HG03135 (cell line): ENCODE measurements around the gene TNPO2.
"Not testable (repeated sequence)": the region's sequence is repeated elsewhere in the genome, so short reads cannot be mapped to it uniquely, and the experiment has no call there.

ENCODE experiments used
- ATAC-seq: cut with Tn5 transposase; IDR thresholded peaks from one replicate; pipeline ENCODE4 v1.9.1; 2021; ENCODE audit warnings: mild to moderate bottlenecking, moderate library complexity; ENCODE audit not compliant: unreplicated experiment

Gene TNPO2

DNA sequence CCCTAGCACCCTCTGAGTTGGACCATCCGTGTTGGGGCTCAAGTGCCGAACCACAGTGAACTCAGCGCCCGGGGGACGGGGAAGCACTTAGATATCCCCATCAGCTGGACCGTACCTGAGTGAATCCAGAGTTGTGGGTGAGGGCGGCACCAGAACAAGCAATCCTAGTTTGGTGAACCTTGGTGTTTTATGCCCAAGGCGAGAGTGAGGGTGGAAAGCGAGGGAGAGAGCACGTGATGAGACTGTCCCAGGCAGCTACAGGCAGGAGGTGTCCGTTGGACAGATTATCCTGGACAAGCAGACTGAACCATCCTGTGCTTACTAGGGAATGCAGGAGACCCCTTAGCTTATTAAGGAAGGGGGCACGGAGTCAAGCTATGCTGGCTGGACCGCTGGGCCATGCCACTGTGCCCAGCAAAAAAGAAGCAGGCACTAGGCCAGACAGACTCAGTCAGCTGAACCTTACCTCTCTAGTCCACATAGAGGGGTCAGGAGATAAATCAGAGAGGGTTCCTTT, 14.2 kb upstream of the TNPO2 start:
- ATAC-seq, result no peak

DNA sequence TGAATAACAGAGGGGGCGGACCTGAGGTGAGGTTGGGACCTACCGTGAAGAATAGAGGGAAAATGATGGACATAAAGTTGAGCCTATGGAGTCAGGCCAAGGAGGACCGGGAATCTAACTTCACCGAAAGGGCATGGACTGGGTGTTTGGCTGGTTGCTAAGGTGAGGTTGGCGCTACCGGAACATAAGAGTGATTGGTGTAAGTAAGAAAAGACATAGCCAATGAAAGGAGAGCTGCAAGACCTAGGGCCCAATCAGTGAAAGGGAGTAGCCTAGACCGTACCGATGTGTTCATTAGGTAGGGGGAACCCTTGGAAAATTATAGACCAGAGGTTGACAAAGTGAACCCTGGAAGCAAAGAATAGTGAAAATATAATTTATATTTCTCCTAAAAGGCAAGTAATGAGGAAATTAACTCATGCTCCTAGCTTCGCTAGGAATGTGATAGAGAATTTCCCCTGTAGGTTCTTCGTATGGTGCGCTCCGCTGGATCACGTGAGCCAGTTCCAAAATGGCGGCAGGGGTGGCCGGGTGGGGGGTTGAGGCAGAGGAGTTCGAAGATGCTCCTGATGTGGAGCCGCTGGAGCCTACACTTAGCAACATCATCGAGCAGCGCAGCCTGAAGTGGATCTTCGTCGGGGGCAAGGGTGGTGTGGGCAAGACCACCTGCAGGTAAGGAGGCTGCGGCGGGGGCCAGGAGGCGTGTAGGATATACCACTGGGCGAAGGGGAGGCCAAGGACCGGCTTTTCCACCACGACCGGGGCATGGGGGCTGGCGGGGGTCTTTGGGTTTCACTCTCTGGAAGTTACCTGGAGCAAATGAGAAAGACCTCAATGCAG, 13.5 kb upstream of the TNPO2 start, which contains the start of gene GET3:
Gene GET3 (plus strand): TSS at position 503 of the 840 bp plus-strand sequence. CDS start 9 bp downstream, at position 512.
- ATAC-seq, result peak; percentile 62

DNA sequence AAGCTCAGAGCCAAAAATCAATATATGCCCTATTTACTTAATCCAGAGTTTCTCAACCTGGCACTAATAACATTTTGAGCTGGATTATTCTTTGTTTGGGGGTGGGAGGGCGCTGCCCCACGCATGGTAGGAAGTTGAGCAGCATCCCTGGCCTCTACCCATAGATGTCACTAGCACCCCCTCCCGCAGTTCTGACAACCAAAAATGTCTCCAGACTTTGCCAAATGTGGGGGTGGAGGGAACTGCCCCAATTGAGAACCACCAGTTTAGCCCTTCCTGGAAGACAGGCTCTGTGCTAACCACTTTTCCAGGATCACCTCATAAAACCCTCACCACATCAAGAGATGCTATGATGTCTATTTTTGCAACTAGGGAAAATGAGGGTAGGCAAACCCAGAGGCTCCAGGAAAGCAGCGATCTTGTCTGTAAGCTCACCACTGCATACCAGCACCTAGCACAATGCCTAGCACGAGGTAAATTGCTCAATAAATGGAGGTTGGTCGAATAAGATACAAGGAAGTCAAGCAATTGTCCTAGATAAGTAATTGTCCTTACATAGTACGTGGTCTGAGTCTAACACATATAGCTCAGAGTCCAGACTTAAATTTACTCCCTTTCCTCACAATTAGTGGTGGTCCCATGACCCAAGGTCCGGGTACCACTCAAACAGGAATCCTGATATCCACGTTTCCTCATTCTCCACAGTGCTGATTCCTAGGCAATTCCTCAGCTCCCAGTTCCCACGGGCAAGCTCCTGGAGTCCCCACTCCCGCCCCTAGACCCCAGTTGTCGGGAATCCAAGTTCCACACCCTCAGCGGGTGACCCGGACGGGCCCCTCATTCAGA, 9.9 kb upstream of the TNPO2 start:
- no peak for ATAC-seq

DNA sequence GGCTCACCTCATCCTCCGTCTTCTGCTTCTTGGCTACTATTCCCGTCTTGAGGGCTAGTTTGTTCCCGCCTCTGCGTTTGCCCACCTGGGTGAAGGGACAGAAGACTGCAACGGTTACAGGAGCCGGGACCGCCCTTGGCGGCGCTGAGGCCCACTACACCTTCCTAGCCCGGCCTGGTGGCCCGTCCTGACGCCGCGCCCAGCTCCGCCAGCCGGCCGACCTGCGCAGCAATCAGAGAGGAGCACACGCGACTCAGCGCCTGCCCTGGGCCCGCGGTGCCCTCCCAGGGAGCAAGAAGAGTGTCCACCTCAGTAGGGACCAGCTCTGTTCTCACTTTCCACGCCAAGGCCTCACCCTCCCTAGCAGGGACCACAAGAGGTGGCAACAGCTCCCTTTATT, 7.6 kb upstream of the TNPO2 start:
- ATAC-seq, result no peak

DNA sequence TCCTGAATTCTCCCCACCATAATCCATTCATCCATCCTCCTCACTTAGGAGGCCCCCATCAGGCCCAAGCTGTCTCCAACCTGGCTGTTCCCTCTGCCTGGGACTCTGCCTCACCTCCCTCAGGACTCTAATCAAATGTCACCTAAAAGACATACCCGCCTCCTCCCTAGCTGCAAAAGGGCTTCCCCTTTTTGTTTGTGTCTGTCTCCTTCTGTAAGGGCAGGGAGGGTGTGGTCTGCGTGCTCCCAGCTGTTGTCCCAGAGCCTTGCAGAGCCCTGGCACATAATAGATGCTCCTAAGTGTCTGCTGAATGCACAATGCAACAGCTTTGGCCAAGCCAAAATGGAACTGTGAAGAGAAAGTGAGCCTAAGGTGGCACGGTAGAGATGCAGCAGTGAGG, 6.3 kb upstream of the TNPO2 start:
- ATAC-seq, result no peak

DNA sequence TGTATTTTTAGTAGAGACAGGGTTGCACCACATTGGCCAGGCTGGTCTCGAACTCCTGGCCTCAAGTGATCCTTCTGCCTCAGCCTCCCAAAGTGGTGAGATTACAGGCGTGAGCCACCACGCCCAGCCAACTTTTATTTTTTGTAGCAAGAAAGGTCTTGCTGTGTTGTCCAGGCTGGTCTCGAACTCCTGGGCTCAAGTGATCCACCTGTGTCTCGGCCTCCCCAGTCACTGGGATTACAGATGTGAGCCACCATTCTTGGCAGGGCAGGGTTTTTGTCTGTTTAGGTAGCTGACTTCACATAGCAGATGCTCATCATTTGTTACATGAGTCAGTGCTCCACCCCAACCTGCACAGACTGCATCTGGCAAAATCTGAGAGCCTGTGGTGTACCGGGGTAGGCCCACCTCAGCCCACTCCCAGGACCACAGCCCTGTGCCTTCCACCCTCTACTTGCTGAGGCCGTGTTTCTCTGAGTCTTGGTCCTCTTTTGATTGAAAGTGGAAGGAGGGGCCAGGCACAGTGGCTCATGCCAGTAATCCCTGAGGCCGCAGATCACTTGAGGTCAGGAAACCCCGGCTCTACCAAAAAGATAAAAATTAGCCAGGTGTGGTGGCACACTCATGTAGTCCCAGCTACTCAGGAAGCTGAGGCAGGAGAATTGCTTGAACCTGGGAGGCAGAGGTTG, 4.2 kb upstream of the TNPO2 start:
- no peak for ATAC-seq

DNA sequence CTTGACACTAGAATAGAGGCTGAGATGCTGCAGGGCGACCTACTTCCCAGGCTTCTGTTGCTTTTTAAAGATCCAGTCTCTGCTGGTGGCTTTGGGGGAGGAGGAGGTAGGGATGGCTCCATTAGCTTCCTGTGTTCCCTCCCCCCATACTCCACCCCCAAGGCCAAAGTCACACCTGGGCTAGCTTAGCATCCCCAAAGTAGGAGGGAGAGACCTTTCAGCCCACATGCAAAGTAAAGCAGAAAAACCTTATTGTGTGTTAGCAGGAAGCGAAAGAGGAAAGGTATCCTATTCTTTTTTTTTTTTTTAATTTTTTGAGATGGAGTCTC, 3.2 kb upstream of the TNPO2 start:
- ATAC-seq, result no peak

DNA sequence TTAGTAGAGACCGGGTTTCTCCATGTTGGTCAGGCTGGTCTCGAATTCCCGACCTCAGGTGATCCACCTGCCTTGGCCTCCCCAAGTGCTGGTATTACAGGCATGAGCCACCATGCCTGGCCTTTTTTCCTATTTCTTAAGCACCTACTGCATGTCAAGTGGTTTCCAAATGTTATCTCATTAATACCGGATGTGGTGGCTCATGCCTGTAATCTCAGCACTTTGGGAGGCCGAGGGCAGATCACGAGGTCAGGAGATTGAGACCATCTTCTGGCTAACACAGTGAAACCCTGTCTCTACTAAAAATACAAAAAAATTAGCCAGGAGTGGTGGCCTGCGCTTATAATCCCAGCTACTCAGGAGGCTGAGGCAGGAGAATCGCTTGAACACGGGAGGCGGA, 1.9 kb upstream of the TNPO2 start:
- ATAC-seq, result not testable (repeated sequence)

DNA sequence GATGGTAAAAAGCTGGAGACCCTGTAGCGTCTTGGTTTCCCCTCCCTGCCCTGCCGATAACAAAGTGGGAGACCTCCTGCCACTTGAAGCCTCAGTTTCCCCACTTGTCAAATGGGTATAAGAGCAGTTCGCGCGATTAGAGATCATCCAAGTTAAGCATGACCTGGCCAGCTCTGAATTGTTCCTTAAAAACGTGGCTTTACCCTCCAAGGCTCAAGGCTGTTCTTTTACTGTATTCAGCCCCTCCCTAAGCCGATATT, 421 bp downstream of the TNPO2 start:
- ATAC-seq, result no peak

DNA sequence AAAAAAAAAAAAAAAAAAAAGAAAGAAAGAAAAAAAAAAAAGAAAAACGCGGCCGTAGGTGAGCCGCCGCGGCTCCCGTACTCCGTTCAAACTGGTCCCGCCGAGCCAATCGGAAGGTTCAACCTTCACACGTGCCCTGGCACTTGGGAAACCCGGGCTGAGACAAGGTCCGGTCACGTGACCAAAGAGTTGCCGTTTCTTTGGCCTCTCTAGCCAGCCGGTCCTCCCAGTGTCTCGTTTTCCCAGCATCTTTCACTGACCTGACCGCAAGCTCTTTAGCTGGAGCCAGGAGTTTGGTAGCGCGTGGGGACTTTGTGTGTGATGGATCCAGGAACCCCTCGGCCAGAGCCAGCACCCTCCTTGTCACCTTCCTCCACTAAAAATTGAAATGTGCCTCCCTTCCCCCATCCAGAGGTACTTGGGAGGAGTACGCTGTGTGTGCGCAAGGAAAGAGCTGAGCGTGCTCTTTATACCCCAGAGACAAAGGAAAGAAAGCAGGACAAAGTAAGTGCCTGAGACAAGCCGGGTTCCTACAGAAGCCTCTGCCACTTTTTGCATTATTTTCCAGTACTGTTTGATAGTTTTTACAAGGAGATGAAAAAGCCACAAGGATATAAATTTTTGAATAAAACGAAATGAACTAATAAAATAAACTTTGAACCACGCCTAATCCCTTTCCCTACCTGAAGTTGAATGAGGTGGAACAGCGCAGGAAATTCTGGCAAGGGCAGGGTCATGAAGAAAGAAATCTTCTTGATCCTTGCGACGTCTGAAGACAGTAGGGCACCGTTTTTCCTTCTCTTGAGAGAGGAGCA, 959 bp downstream of the TNPO2 start:
- peak; percentile 69 for ATAC-seq

DNA sequence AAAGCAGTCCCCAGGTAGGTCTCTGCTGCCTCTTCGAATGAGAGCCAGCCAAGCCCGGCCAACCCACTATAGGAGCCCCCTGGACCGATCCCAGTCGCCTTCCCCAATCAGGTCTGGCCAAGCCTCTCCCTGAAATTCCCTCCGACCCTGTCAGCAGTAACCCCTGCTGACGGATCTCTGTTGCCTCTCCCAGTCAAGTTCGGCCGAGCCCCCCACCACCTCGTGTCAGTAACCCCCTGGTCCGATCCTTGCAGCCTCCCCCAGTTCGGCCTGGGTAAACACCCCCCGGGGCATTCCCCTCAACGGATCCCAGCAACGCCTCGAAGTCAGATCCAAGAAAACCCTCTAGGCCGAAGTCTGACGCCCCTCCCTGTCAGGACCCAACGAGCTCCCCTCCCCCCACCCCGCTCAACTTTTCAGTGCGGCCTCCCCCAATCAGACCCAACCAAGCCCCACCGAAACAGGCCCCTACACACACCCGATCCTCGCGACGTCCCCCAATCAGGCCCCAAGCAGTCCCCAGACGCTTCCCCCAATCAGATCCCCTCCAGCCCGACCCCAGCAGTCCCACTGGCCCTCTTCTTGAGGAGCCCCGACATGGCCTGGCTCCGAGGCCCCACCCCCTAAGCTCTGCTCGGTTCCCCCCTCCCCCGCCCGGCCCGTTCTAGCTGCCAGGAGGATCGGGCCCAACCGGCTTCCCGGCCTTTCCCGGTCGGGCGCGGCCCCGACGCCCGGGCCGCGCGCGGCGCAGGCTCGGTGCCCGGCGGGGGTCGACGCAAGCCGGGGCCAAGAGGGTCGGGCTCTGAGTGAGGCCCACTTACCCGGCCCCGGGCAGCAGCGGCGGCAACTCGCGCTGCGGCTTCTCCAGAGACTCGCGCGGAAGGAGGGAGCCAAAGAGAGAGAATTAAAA, 1.8 kb downstream of the TNPO2 start:
- peak; percentile 20 for ATAC-seq

DNA sequence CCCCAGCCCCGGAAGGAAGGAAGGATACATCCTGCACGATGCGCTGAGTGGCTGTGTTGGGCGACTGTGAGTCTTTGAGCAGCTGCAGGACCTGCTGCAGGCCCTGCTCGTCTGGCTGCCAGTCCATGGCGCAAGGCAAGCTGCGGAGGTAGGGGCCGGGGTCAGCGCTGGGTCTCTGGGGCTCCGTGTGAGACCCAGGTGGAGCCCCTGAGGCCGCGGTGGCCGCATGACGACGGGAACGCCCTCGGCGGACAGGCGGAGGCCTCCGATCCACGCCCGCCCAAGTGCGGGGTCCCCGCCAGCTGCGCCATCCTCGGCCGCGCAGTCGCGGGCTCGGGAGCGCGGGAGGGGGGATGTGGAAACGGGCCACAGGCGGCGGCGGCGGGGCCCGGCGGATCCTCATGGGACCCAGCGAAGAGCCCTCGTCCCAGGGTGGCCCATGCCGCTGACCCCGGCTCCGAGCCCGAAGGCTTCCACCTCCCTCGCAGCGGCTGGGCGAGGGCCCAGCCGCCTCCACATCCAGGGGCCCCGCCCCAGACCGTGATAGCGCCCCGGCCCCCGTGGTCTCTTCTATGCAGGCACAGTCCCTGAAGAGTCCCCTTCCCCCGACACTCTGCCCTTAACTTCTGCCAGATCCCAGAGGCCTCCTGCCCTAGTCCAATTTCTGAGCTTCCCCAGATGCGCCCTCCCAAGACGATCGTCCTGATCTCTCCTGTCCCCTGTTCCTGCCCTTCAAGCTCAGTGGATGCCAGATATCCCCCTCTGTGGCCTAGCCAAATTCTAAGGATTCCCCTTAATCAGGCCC, 2.7 kb downstream of the TNPO2 start:
- no peak for ATAC-seq

DNA sequence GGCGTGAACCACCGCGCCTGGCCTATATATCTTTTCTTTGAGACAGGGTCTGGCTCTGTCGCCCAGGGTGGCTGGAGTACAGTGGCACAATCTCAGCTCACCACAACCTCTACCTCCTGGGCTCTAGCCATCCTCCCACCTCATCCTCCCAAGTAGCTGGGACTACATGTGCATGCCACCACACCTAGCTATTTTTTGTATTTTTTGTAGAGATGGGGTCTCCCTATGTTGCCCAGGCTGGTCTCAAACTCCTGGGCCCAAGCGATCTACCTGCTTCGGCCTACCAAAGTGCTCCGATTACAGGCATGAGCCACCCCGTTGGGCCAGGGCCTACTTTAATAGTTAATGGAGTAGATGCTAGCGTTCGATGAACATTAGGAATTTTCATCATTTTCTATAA, 3.4 kb downstream of the TNPO2 start:
- no peak for ATAC-seq

DNA sequence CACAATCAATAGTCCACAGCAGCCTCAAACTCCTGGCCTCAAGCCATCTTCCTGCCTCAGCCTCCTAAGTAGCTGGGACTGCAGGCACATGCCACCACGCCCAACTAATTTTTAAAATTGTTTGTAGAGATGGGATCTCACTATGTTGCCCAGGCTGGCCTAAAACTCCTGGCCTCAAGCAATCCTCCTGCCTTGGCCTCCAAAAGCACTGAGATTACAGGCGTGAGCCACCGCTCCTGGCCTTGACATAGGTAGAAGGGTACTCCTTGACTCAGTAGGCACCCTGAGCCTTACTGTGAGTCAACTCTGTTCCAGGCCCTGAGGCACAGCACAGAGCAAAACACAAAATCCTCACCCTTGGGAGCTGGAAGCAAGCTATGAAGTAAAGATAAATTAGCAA, 7.8 kb downstream of the TNPO2 start:
- ATAC-seq, result no peak

DNA sequence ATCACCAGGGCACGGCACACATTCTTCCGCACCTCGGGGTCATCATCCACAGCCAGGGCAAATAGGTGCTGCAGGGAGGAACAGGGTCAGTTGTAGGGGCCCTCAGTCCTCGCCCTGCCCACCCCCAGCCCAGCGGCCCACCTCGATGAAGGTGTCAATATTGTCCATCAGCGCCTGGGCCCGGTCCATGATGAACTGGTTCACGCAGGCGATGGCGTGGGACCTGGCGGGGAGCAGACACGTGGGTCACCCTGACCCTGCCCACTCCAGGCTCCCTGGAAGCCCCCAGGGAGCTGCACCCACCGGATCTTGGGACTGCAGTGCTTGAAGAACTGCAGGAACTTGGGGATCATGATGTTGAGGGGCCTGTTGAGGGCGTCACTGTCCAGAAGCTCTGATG, 8.6 kb downstream of the TNPO2 start:
- no peak for ATAC-seq

DNA sequence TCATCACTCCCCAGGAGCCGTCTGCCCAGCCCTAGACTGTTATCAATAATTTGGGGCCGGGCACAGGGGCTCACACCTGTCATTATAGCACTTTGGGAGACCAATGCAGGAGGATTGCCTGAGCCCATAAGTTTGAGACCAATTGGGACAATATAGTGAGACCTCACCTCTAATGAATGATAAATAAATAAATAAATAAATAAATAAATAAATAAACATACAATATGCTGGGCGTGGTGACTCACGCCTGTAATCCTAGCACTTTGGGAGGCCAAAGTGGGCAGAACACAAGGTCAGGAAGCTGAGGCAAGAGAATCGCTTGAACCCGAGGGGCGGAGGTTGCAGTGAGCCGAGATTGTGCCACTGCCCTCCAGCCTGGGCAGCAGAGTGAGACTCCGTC, 10.4 kb downstream of the TNPO2 start:
- not testable (repeated sequence) for ATAC-seq

DNA sequence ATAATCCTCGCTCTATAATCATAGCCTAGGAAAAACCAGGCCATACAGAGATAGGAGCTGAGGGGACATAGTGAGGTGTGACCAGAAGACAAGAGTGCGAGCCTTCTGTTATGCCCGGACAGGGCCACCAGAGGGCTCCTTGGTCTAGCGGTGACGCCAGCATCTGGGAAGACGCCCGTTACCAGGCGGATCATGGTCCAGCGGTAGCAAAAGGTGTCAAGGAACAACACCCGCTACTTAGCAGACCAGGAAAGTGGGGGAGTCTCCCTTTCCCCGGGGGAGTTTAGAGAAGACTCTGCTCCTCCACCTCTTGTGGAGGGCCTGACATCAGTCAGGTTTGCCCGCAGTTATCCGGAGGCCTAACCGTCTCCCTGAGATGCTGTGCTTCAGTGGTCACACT, 11.7 kb downstream of the TNPO2 start:
- ATAC-seq, result not testable (repeated sequence)

DNA sequence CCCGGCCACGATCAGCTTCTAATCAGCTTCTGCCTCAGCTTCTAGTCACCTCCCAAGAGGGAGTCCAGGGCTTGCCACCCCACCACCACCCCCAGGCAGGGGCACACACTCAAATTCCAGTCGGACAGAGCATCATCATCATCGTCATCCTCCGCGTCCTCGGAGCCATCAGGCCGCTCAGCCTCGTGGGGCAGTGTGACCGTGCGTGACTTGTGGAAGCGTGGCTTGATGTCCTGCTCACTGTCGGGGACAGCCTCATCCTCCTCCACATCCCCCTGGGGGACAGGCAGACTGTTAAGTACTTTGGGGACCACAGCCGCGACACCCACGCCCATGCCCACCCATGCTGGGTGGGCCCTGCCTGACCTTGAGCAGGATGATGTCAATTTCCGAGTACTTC, 12.5 kb downstream of the TNPO2 start:
- no peak for ATAC-seq

DNA sequence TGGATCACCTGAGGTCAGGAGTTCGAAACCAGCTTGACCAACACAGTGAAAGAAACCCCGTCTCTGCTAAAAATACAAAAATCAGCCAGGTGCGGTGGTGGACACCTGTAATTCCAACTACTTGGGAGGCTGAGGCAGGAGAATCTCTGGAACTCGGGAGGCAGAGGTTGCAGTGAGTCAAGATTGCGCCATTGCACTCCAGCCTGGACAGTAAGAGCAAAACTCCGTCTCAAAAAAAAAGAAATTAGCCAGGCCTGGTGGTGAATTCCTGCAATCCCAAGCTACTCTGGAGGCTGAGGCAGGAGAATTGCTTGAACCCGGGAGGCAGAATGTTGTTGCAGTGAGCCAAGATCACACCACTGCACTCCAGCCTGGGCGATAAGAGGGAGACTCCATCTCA, 15.1 kb downstream of the TNPO2 start:
- ATAC-seq, result no peak
